ENCODE results near the gene TMPRSS11A.

The TMPRSS11A gene

GRCh38 chr4:67912080-67912479 is 51.2 kb downstream of the TMPRSS11A start:
- DNase-seq (ENCODE audit: low spot score) = no peak

GRCh38 chr4:67911638-67912037 is 51.7 kb downstream of the TMPRSS11A start:
- no peak for DNase-seq (ENCODE audit: low spot score)

GRCh38 chr4:67911141-67911540 is 52.2 kb downstream of the TMPRSS11A start:
- DNase-seq (ENCODE audit: low spot score) = no peak

- no peak for DNase-seq (ENCODE audit: low spot score)
These were observed 52.7 kb downstream of the TMPRSS11A start for GRCh38 chr4:67910585-67910905.

- no peak for DNase-seq (ENCODE audit: low spot score)
These were observed 53.2 kb downstream of the TMPRSS11A start for GRCh38 chr4:67909905-67910584.

GRCh38 chr4:67907650-67908049 is 55.6 kb downstream of the TMPRSS11A start:
- DNase-seq (ENCODE audit: low spot score) = no peak

- DNase-seq (ENCODE audit: low spot score) = no peak
These were observed 64.2 kb downstream of the TMPRSS11A start for GRCh38 chr4:67899096-67899495.

- DNase-seq (ENCODE audit: low spot score) = no peak
These were observed 65.6 kb downstream of the TMPRSS11A start for GRCh38 chr4:67897686-67898085.

- no peak for DNase-seq (ENCODE audit: low spot score)
These were observed 66.8 kb downstream of the TMPRSS11A start for GRCh38 chr4:67896421-67897065.

- no peak for DNase-seq (ENCODE audit: low spot score)
These were observed 68.6 kb downstream of the TMPRSS11A start for GRCh38 chr4:67894659-67895058.

GRCh38 chr4:67892905-67893304 is 70.4 kb downstream of the TMPRSS11A start:
- DNase-seq (ENCODE audit: low spot score) = no peak

- DNase-seq (ENCODE audit: low spot score) = no peak
These were observed 71.0 kb downstream of the TMPRSS11A start for GRCh38 chr4:67892253-67892652.

GRCh38 chr4:67891645-67892044 is 71.6 kb downstream of the TMPRSS11A start:
- no peak for DNase-seq (ENCODE audit: low spot score)

- no peak for DNase-seq (ENCODE audit: low spot score)
These were observed 77.0 kb downstream of the TMPRSS11A start for GRCh38 chr4:67886281-67886680.

- DNase-seq (ENCODE audit: low spot score) = no peak
These were observed 77.5 kb downstream of the TMPRSS11A start for GRCh38 chr4:67885762-67886161.

GRCh38 chr4:67884701-67885100 is 78.6 kb downstream of the TMPRSS11A start:
- DNase-seq (ENCODE audit: low spot score) = no peak

GRCh38 chr4:67883902-67884301 is 79.4 kb downstream of the TMPRSS11A start, which contains the start of gene TMPRSS11D:
Gene TMPRSS11D, minus strand, starts transcription at chr4:67884002. Its CDS starts 69 bp downstream, at chr4:67883933.
- no peak for DNase-seq (ENCODE audit: low spot score)

- DNase-seq (ENCODE audit: low spot score) = no peak
These were observed 79.8 kb downstream of the TMPRSS11A start for GRCh38 chr4:67883458-67883857.

GRCh38 chr4:67880866-67881610 is 82.3 kb downstream of the TMPRSS11A start:
- DNase-seq (ENCODE audit: low spot score) = peak; percentile 21

GRCh38 chr4:67879486-67879885 is 83.8 kb downstream of the TMPRSS11A start:
- DNase-seq (ENCODE audit: low spot score) = no peak

- no peak for DNase-seq (ENCODE audit: low spot score)
These were observed 86.2 kb downstream of the TMPRSS11A start for GRCh38 chr4:67877086-67877485.

- no peak for DNase-seq (ENCODE audit: low spot score)
These were observed 88.3 kb downstream of the TMPRSS11A start for GRCh38 chr4:67874986-67875385.

- no peak for DNase-seq (ENCODE audit: low spot score)
These were observed 90.2 kb downstream of the TMPRSS11A start for GRCh38 chr4:67873116-67873515.
